ENCODE measurements around the gene GNG2. TPM values are rescaled to one million over a fixed set of nuclear protein-coding genes. Genes with fewer than 3 reads are reported as not detected.

GNG2 gene
- total and polyA plus RNA-seq, 9 of the 15 experiments (the other 6 are each of a cell fraction or from before 2014, with no cell fraction given): 0.18 TPM; not detected in 8

GRCh38 chr14:51999084-51999483 lies 138.7 kb downstream of the GNG2 start (continued):
- TF ChIP-seq E2F5 (CRISPR knock-in tag; IDR thresholded peaks at IDR 0.05) (no peak), NCOA2 (IDR thresholded peaks at IDR 0.05; ENCODE audit: partially characterized antibody in 2 of 2) (no peak), SREBF1 (IDR thresholded peaks at IDR 0.05; ENCODE audit: borderline replicate concordance, low read depth, low read length) (no peak), CBX8 (IDR thresholded peaks at IDR 0.05; ENCODE audit: borderline replicate concordance, extremely low read depth, low read depth, low read length, poor library complexity, severe bottlenecking) (no peak), MBD1 (CRISPR knock-in tag; IDR thresholded peaks at IDR 0.05) (no peak), TBP (optimal IDR thresholded peaks at IDR 0.05; ENCODE audit: low read depth, low read length) (no peak), NR0B1 (IDR thresholded peaks at IDR 0.05; ENCODE audit: partially characterized antibody) (no peak)
- TF ChIP-seq, protein P1, sequence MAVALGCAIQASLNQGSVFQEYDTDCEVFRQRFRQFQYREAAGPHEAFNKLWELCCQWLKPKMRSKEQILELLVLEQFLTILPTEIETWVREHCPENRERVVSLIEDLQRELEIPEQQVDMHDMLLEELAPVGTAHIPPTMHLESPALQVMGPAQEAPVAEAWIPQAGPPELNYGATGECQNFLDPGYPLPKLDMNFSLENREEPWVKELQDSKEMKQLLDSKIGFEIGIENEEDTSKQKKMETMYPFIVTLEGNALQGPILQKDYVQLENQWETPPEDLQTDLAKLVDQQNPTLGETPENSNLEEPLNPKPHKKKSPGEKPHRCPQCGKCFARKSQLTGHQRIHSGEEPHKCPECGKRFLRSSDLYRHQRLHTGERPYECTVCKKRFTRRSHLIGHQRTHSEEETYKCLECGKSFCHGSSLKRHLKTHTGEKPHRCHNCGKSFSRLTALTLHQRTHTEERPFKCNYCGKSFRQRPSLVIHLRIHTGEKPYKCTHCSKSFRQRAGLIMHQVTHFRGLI (CRISPR knock-in tag; IDR thresholded peaks at IDR 0.05): no peak
- TF ChIP-seq, protein P2, sequence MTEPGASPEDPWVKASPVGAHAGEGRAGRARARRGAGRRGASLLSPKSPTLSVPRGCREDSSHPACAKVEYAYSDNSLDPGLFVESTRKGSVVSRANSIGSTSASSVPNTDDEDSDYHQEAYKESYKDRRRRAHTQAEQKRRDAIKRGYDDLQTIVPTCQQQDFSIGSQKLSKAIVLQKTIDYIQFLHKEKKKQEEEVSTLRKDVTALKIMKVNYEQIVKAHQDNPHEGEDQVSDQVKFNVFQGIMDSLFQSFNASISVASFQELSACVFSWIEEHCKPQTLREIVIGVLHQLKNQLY (CRISPR knock-in tag; conservative IDR thresholded peaks at IDR 0.05): no peak
